GM12875 (cell line): Measurements from ENCODE around the gene MED1.

ENCODE experiments used
- H3K4me3 ChIP-seq: one replicate; pipeline ENCODE4 v1.5.1; 2011; ENCODE audit warnings: low read depth, low read length, control low read depth
- CTCF ChIP-seq: IDR thresholded peaks from 2 replicates; pipeline ENCODE4 v1.5.1; 2011; ENCODE audit warnings: low read depth, mild to moderate bottlenecking, control low read depth, inconsistent platforms, low read length, moderate library complexity, borderline replicate concordance; ENCODE audit not compliant: insufficient read depth

MED1 gene

GRCh38 chr17:39408360-39408759 is 42.7 kb downstream of the MED1 start:
- no peak for TF ChIP-seq CTCF
- H3K4me3 ChIP-seq = no peak overlapping the region

- no peak for TF ChIP-seq CTCF
- H3K4me3 ChIP-seq = no peak overlapping the region
Observed at GRCh38 chr17:39406951-39407350, 44.1 kb downstream of the MED1 start.

GRCh38 chr17:39405436-39405835 is 45.6 kb downstream of the MED1 start:
- no peak for TF ChIP-seq CTCF
- H3K4me3 ChIP-seq = no peak overlapping the region

GRCh38 chr17:39404542-39405378 is 46.3 kb downstream of the MED1 start:
- H3K4me3 ChIP-seq = no peak overlapping the region
- no peak for TF ChIP-seq CTCF

- no peak overlapping the region for H3K4me3 ChIP-seq
- TF ChIP-seq CTCF = no peak
Observed at GRCh38 chr17:39402890-39403605, 48.0 kb downstream of the MED1 start.

GRCh38 chr17:39402244-39402889 is 48.7 kb downstream of the MED1 start:
- H3K4me3 ChIP-seq = peak overlapping the region; percentile 98
- TF ChIP-seq CTCF = no peak
